Vagina (tissue), 2 donors: ENCODE results near the gene MASP2. TPM values are rescaled to one million over a fixed set of nuclear protein-coding genes. Genes with fewer than 3 reads are reported as not detected.

Experiments
- DNase-seq, 2 donors: peaks; one replicate each; pipeline ENCODE4 v3.0.0-alpha.2; 2017; ENCODE audit errors: extremely low spot score in 2 of 2
- H3K27ac ChIP-seq: fragments of 200-600 bp; sonication (generic); one replicate; pipeline ENCODE4 v1.5.1; 2019
- H3K27me3 ChIP-seq: fragments of 200-600 bp; sonication (generic); one replicate; pipeline ENCODE4 v1.5.1; 2019
- H3K36me3 ChIP-seq, 2 donors: fragments of 200-600 bp; sonication (generic); one replicate each; pipeline ENCODE4 v1.5.1; 2017 to 2019
- H3K4me1 ChIP-seq: fragments of 200-600 bp; sonication (generic); one replicate; pipeline ENCODE4 v1.5.1; 2019
- H3K4me3 ChIP-seq, 2 donors: fragments of 200-600 bp; sonication (generic); 1 replicate in 1 of 2; 2 replicates in 1 of 2; pipeline ENCODE4 v1.5.1; 2016 to 2019
- H3K9me3 ChIP-seq: fragments of 200-600 bp; sonication (generic); one replicate; pipeline ENCODE4 v1.5.1; 2019
- CTCF ChIP-seq, 3 experiments: fragments of 450-650 bp in 2 of 3; fragments of 200-600 bp in 1 of 3; sonication (generic) in 1 of 3; IDR thresholded peaks; one replicate each; pipeline ENCODE4 v1.5.1; 2017 to 2019; ENCODE audit warnings: antibody characterized with exemption in 3 of 3, mild to moderate bottlenecking in 2 of 3, moderate library complexity in 2 of 3
- POLR2A ChIP-seq, 2 donors: fragments of 450-650 bp; IDR thresholded peaks; one replicate each; pipeline ENCODE4 v1.6.1; 2017; ENCODE audit warnings: antibody characterized with exemption in 2 of 2, mild to moderate bottlenecking in 2 of 2, moderate library complexity in 2 of 2
- POLR2AphosphoS5 ChIP-seq, 2 donors: sonication (generic); formaldehyde crosslinking; IDR thresholded peaks; one replicate each; pipeline ENCODE4 v1.9.0; 2017; ENCODE audit warnings: antibody characterized with exemption in 2 of 2, mild to moderate bottlenecking in 2 of 2, low read depth in 1 of 2; ENCODE audit not compliant: insufficient read depth in 1 of 2
- intact Hi-C: fragments of 100-400 bp; cut with DNase I; formaldehyde crosslinking; loops from one replicate; pipeline ENCODE4 v1.15.1; 2023
- total RNA-seq: library from RNA; depleted of rRNA; stranded (reverse); fragments of >200 nt; gene quantifications from one replicate; pipeline ENCODE4 v1.2.3, GENCODE V29; 2016

Gene MASP2
- total RNA-seq, 1 donor from 2014 or later: not detected

DNA sequence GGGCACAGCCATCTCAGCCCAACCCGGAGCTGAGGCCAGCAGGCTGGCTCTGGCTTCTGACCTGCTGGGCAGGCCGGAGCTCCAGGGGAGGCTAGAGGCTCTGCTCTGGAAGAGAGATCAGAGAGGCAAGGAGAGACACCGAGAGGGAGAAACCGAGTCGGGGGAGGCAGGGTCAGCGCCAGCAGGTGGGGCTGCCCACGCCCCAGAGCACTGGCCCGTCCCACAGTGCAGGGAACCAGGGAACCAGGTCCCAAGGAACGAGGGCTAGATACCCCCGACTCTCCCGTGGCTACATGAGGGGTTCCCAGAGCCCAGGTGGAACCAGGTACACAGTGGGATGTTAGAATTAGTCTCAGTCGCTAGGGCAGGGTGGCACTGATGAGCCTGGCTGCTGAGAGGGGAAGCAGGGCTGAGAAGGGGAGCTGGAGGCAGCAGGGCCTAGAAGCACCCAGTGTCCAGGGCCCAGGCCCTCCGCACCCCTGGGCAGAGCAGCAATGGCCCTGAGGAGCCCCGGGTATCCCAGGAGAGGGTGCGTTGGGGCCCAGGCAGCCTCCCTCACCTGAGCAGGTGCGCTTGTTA is 2.1 kb downstream of the MASP2 start:
- DNase-seq: no peak
- Histone ChIP-seq H3K9me3 (no peaks in the 10 kb centered on the region), H3K27me3 (no peaks in the 10 kb centered on the region), H3K4me3 (no peak overlapping the region), H3K27ac (no peak overlapping the region), H3K4me1 (no peaks in the 10 kb centered on the region), H3K36me3 (no peaks in the 10 kb centered on the region)
- intact Hi-C loops: loop anchor here (5.0 kb wide), 1 partner anchor 602 kb away; no protein-coding TSS in a partner anchor
- TF ChIP-seq CTCF (IDR thresholded peaks at IDR 0.05): no peak
- TF ChIP-seq POLR2AphosphoS5 (IDR thresholded peaks at IDR 0.05; ENCODE audit: insufficient read depth in 1 of 2, low read depth in 1 of 2): no peak
- TF ChIP-seq POLR2A (IDR thresholded peaks at IDR 0.05): no peak

GRCh38 chr1:11044086-11044848 is 2.8 kb downstream of the MASP2 start:
- H3K4me3 ChIP-seq: no peak overlapping the region
- TF ChIP-seq POLR2AphosphoS5 (IDR thresholded peaks at IDR 0.05; ENCODE audit: insufficient read depth in 1 of 2, low read depth in 1 of 2) (no peak), CTCF (IDR thresholded peaks at IDR 0.05) (no peak), POLR2A (IDR thresholded peaks at IDR 0.05) (no peak)
- no peaks in the 10 kb centered on the region for H3K9me3 ChIP-seq
- H3K36me3 ChIP-seq: no peaks in the 10 kb centered on the region
- no peaks in the 10 kb centered on the region for H3K4me1 ChIP-seq
- no peak overlapping the region for H3K27ac ChIP-seq
- no peaks in the 10 kb centered on the region for H3K27me3 ChIP-seq
- DNase-seq: no peak
- intact Hi-C loops: loop anchor here (5.0 kb wide), 1 partner anchor 603 kb away; no protein-coding TSS in a partner anchor

DNA sequence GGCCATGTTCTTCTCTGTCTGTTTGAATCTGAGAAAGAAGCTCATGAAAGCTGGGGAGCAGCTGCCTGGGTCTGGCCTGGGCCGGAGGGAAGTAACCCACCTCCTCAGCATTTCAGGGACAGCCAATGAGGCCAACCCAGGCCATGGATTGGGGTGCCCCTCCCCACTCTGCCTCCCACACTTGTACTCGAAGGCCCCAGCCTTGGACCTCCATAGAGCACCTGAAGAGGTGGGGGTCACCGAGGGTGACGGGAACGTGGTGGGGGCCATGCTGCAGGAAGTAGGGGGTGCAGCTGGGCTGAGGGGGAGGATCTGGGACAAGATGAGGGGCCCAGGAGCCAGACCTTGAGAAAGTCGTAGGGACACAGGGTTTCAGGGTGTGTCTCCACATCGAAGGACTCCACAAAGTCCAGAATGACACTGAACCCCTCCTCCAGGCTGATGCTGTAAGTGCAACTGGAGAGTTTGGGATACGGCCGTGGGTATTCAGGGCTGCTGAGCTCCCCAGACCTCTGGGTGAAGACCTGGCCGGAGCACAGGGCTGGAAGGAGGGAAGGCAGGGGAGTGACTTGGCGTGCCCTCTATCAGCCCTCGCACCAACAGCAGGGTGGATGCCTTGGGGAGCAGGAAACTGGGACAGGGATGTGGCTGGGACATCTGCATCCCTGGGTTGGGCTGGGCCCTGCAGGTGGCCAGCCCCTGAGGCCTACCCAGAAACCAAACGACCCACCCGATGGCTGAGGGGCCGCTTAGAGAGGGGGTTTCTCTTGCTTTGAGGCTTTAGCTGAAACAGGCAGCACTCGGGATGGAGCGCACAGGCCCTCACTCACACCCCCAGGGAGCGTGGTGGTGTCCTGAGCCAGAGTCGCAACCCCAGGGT is 3.8 kb downstream of the MASP2 start:
- no peak overlapping the region for H3K4me3 ChIP-seq
- DNase-seq: no peak

DNA sequence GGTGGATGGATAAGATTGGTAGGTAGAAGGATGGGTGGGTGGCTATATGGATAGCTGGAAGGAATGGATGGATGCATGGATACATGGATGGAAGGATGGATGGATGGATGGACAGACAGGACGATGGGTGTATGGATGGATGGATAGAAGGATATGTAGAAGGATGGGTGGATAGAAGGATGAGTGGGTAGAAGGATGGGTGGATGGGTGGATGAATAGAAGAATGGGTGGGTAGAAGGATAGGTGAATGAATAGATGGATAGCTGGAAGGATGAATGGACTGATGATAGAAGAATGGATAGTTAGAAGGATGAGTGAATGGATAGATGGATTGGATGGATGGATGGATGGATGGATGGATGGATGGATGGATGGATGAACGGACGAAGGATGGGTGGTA is 5.0 kb downstream of the MASP2 start:
- H3K4me1 ChIP-seq: peaks cover 4% of the 10 kb centered on the region
- H3K4me3 ChIP-seq: no peak overlapping the region
- no peaks in the 10 kb centered on the region for H3K36me3 ChIP-seq
- intact Hi-C loops: loop anchor here (5.0 kb wide), 1 partner anchor 605 kb away; no protein-coding TSS in a partner anchor
- H3K27ac ChIP-seq: no peak overlapping the region
- no peaks in the 10 kb centered on the region for H3K9me3 ChIP-seq
- TF ChIP-seq POLR2A (IDR thresholded peaks at IDR 0.05): no peak
- TF ChIP-seq POLR2AphosphoS5 (IDR thresholded peaks at IDR 0.05; ENCODE audit: insufficient read depth in 1 of 2, low read depth in 1 of 2): no peak
- TF ChIP-seq CTCF (IDR thresholded peaks at IDR 0.05): no peak
- no peak for DNase-seq
- no peaks in the 10 kb centered on the region for H3K27me3 ChIP-seq

More for the DNA sequence above, 3.8 kb downstream of the MASP2 start:
- Histone ChIP-seq H3K27me3 (no peaks in the 10 kb centered on the region), H3K9me3 (no peaks in the 10 kb centered on the region), H3K27ac (no peak overlapping the region), H3K36me3 (no peaks in the 10 kb centered on the region), H3K4me1 (no peaks in the 10 kb centered on the region)
- TF ChIP-seq POLR2AphosphoS5 (IDR thresholded peaks at IDR 0.05; ENCODE audit: insufficient read depth in 1 of 2, low read depth in 1 of 2) (no peak), POLR2A (IDR thresholded peaks at IDR 0.05) (no peak), CTCF (IDR thresholded peaks at IDR 0.05) (no peak)
- intact Hi-C loops: loop anchor here (5.0 kb wide), 1 partner anchor 604 kb away; no protein-coding TSS in a partner anchor
